Uterus (tissue), 4 donors: Measurements from ENCODE around the gene SHISAL1. TPM values are rescaled to one million over a fixed set of nuclear protein-coding genes. Genes with fewer than 3 reads are reported as not detected.
A peak's percentile ranks its signal among the peaks of the same experiment; 100 is the strongest.
"Not testable (repeated sequence)": the region's sequence is repeated elsewhere in the genome, so short reads cannot be mapped to it uniquely, and the experiment has no call there.

Experiments used
- DNase-seq, 2 donors: peaks; one replicate each; pipeline ENCODE4 v3.0.0-alpha.2; 2019 to 2020
- H3K27ac ChIP-seq, 2 donors: fragments of 200-600 bp; sonication (generic); 1 replicate in 1 of 2; 2 replicates in 1 of 2; pipeline ENCODE4 v1.5.1; 2016 to 2018
- H3K27me3 ChIP-seq, 2 donors: fragments of 200-600 bp; sonication (generic); one replicate each; pipeline ENCODE4 v1.5.1; 2018 to 2019; ENCODE audit warnings: control low read depth in 1 of 2
- H3K36me3 ChIP-seq, 2 donors: fragments of 200-600 bp; sonication (generic); one replicate each; pipeline ENCODE4 v1.5.1; 2019; ENCODE audit warnings: control low read depth in 1 of 2
- H3K4me1 ChIP-seq, 2 donors: fragments of 200-600 bp; sonication (generic); one replicate each; pipeline ENCODE4 v1.5.1; 2018 to 2019; ENCODE audit warnings: control low read depth in 1 of 2
- H3K4me3 ChIP-seq, 2 donors: fragments of 200-600 bp; sonication (generic); 1 replicate in 1 of 2; 2 replicates in 1 of 2; pipeline ENCODE4 v1.5.1; 2018 to 2019; ENCODE audit warnings: mild to moderate bottlenecking in 1 of 2
- H3K9me3 ChIP-seq, 2 donors: fragments of 200-600 bp; sonication (generic); one replicate each; pipeline ENCODE4 v1.5.1; 2019; ENCODE audit warnings: control low read depth in 1 of 2
- POLR2A ChIP-seq, 2 donors: fragments of 450-650 bp; IDR thresholded peaks; one replicate each; pipeline ENCODE4 v1.6.1; 2016; ENCODE audit warnings: antibody characterized with exemption in 2 of 2, mild to moderate bottlenecking in 1 of 2, moderate library complexity in 1 of 2
- intact Hi-C: fragments of 100-400 bp; cut with DNase I; formaldehyde crosslinking; loops from one replicate; pipeline ENCODE4 v1.15.1; 2023; ENCODE audit warnings: low total_unique reads
- total RNA-seq, 4 donors: library from RNA; depleted of rRNA in 3 of 4; stranded (reverse); fragments of >200 nt in 3 of 4; gene quantifications; one replicate each; pipeline versions ENCODE4 v1.1.0 to v1.2.4, GENCODE V29; 2014 to 2023
- TF ChIP-seq, protein P1 (sequence below), 4 experiments: fragments of 200-600 bp in 2 of 4; fragments of 450-650 bp in 2 of 4; sonication (generic) in 2 of 4; IDR thresholded peaks; one replicate each; pipeline ENCODE4 v1.5.1; 2016 to 2019; ENCODE audit warnings: antibody characterized with exemption in 4 of 4, mild to moderate bottlenecking in 2 of 4, moderate library complexity in 1 of 4
- donor health status: DM: yes; HTN: yes; CAD: no.

Gene SHISAL1
- total RNA-seq, 4 donors from 2014 or later = 4.7 to 44.2 (median 22.9) TPM

GRCh38 chr22:44328762-44329161, 16.0 kb upstream of the SHISAL1 start:
- DNase-seq = no peak
- Histone ChIP-seq H3K4me1 (no peaks in the 10 kb centered on the region), H3K27ac (peak overlapping the region; percentile 11 to 82)

GRCh38 chr22:44328326-44328725, 15.6 kb upstream of the SHISAL1 start:
- H3K27me3 ChIP-seq = no peaks in the 10 kb centered on the region
- intact Hi-C loops = no loop called here
- no peaks in the 10 kb centered on the region for H3K36me3 ChIP-seq
- no peak overlapping the region for H3K4me3 ChIP-seq
- no peaks in the 10 kb centered on the region for H3K9me3 ChIP-seq
- H3K27ac ChIP-seq = peak overlapping the region; percentile 28 to 82
- TF ChIP-seq POLR2A (IDR thresholded peaks at IDR 0.05) = no peak
- TF ChIP-seq, protein P1, sequence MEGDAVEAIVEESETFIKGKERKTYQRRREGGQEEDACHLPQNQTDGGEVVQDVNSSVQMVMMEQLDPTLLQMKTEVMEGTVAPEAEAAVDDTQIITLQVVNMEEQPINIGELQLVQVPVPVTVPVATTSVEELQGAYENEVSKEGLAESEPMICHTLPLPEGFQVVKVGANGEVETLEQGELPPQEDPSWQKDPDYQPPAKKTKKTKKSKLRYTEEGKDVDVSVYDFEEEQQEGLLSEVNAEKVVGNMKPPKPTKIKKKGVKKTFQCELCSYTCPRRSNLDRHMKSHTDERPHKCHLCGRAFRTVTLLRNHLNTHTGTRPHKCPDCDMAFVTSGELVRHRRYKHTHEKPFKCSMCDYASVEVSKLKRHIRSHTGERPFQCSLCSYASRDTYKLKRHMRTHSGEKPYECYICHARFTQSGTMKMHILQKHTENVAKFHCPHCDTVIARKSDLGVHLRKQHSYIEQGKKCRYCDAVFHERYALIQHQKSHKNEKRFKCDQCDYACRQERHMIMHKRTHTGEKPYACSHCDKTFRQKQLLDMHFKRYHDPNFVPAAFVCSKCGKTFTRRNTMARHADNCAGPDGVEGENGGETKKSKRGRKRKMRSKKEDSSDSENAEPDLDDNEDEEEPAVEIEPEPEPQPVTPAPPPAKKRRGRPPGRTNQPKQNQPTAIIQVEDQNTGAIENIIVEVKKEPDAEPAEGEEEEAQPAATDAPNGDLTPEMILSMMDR (IDR thresholded peaks at IDR 0.05) = no peak
- H3K4me1 ChIP-seq = no peaks in the 10 kb centered on the region
- no peak for DNase-seq

More at GRCh38 chr22:44328762-44329161, 16.0 kb upstream of the SHISAL1 start:
- Histone ChIP-seq H3K9me3 (no peaks in the 10 kb centered on the region), H3K4me3 (no peak overlapping the region), H3K36me3 (no peaks in the 10 kb centered on the region), H3K27me3 (no peaks in the 10 kb centered on the region)
- intact Hi-C loops = no loop called here
- no peak for TF ChIP-seq POLR2A (IDR thresholded peaks at IDR 0.05)
- TF ChIP-seq, protein P1 (IDR thresholded peaks at IDR 0.05) = no peak

- no peak for TF ChIP-seq POLR2A (IDR thresholded peaks at IDR 0.05)
- TF ChIP-seq, protein P1 (IDR thresholded peaks at IDR 0.05) = no peak
- H3K4me1 ChIP-seq = no peaks in the 10 kb centered on the region
- DNase-seq = no peak
- peak overlapping the region; percentile 39 to 41 for H3K4me3 ChIP-seq
- intact Hi-C loops = no loop called here
- no peaks in the 10 kb centered on the region for H3K36me3 ChIP-seq
- no peaks in the 10 kb centered on the region for H3K27me3 ChIP-seq
- H3K27ac ChIP-seq = peak overlapping the region; percentile 66 to 82
- H3K9me3 ChIP-seq = no peaks in the 10 kb centered on the region
These were observed 13.7 kb upstream of the SHISAL1 start for GRCh38 chr22:44326491-44326885.

DNA sequence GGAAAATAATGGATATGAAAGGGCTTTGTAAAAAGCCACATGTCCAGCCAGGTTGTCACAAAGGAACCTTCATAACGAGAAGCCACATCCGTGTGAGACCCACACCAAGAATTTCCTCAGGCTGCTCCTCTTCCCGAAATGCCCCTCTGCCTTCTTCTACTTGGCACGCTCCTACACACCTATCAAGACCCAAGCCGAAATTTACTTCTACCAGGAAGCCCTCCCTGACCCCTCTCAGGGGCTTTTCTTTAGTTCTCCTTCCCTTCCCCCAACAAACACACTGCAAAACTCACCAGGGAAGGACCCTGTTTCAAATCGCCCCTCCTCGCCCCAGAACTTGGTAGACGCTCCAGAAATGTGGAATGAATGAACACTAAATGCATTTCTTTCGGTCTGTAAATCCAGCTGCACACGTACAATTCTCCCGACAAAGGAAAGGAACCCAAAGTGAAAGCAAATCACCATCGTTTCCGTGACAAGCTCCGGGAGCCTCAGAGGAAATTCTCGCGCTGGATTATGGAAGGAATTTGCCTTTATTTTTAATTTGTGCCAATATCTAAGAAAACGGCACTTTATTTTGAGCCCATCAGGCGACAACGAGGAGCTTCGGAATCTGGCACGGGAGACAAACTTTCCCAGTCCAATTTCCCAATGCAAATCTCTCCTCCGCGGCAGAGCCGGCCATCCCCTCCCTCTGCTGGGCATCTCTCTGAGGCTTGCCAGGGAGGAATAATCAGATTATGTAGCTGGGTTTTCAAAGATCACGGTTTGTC, 13.2 kb upstream of the SHISAL1 start:
- no peaks in the 10 kb centered on the region for H3K4me1 ChIP-seq
- peak overlapping the region; percentile 66 to 82 for H3K27ac ChIP-seq
- TF ChIP-seq POLR2A (IDR thresholded peaks at IDR 0.05) = no peak
- TF ChIP-seq, protein P1 (IDR thresholded peaks at IDR 0.05) = peak in 3 of 4 experiments; percentile 36 to 54 (median 44)
- H3K4me3 ChIP-seq = peak overlapping the region; percentile 39 to 41
- no peaks in the 10 kb centered on the region for H3K36me3 ChIP-seq
- DNase-seq = no peak
- intact Hi-C loops = no loop called here
- no peaks in the 10 kb centered on the region for H3K9me3 ChIP-seq
- H3K27me3 ChIP-seq = no peaks in the 10 kb centered on the region

GRCh38 chr22:44323140-44323790, 10.5 kb upstream of the SHISAL1 start:
- H3K4me3 ChIP-seq, intact Hi-C loops, H3K27me3 ChIP-seq, H3K9me3 ChIP-seq, H3K36me3 ChIP-seq, H3K4me1 ChIP-seq, H3K27ac ChIP-seq, DNase-seq: not testable (repeated sequence)
